ENCODE results near the gene TCFL5. TPM values are rescaled to one million over a fixed set of nuclear protein-coding genes. Genes with fewer than 3 reads are reported as not detected.

Gene TCFL5
- total and polyA plus RNA-seq, 12 donors, result 3.5 to 12.0 (median 5.5) TPM

GRCh38 chr20:62844182-62844581 lies 17.4 kb downstream of the TCFL5 start:
- no peaks in the 10 kb centered on the region for H3K36me3 ChIP-seq (replicated peaks in 1 of 2)
- no peaks in the 10 kb centered on the region for H3K9me3 ChIP-seq (replicated peaks in 1 of 3)
- H3K27ac ChIP-seq, result no peak overlapping the region
- DNase-seq, result no peak
- TF ChIP-seq POLR2A (IDR thresholded peaks at IDR 0.05), result no peak
- no peak for TF ChIP-seq CTCF (IDR thresholded peaks at IDR 0.05)
- intact Hi-C loops (cut with DNase I), result no loop called here
- H3K4me3 ChIP-seq, result no peak overlapping the region
- WGBS, 4 donors, result 92 to 99% (median 97%) methylated on average over 7 of the region's 7 CpGs
- H3K4me1 ChIP-seq (replicated peaks in 1 of 2), result no peaks in the 10 kb centered on the region
- no peaks in the 10 kb centered on the region for H3K27me3 ChIP-seq

DNA sequence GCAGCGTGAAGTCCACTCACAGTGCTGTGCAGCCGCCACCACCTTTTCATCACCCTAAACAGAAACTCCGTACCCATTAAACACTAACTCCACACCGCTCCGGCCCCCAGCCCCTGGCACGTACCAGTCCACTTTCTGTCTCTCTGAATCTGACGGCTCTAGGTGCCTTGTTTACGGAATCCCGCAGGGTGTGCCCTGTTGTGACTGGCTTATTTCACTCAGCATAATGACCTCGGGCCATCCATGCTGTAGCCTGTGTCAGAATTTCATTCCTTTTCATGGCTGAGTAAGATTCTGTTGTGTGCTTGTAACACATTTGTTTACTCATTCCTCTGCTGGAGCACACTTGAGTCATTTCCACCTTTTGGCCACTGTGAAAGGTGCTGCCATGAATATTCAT lies 18.0 kb downstream of the TCFL5 start:
- H3K27me3 ChIP-seq, result no peaks in the 10 kb centered on the region
- no peaks in the 10 kb centered on the region for H3K36me3 ChIP-seq (replicated peaks in 1 of 2)
- TF ChIP-seq POLR2A (IDR thresholded peaks at IDR 0.05) (no peak), CTCF (IDR thresholded peaks at IDR 0.05) (no peak)
- intact Hi-C loops (cut with DNase I), result no loop called here
- no peak overlapping the region for H3K27ac ChIP-seq
- H3K9me3 ChIP-seq (replicated peaks in 1 of 3), result no peaks in the 10 kb centered on the region
- 95 to 97% (median 95%) methylated on average over 10 of the region's 10 CpGs for WGBS, 4 donors
- H3K4me1 ChIP-seq (replicated peaks in 1 of 2), result no peaks in the 10 kb centered on the region
- DNase-seq, result no peak
- no peak overlapping the region for H3K4me3 ChIP-seq

- no peaks in the 10 kb centered on the region for H3K36me3 ChIP-seq (replicated peaks in 1 of 2)
- H3K4me1 ChIP-seq (replicated peaks in 1 of 2), result no peaks in the 10 kb centered on the region
- TF ChIP-seq CTCF (IDR thresholded peaks at IDR 0.05) (no peak), POLR2A (IDR thresholded peaks at IDR 0.05) (no peak)
- no peak for DNase-seq
- no peaks in the 10 kb centered on the region for H3K9me3 ChIP-seq (replicated peaks in 1 of 3)
- H3K27me3 ChIP-seq, result no peaks in the 10 kb centered on the region
- H3K4me3 ChIP-seq, result no peak overlapping the region
- WGBS, 4 donors, result 80 to 91% (median 87%) methylated on average over 16 of the region's 16 CpGs
- H3K27ac ChIP-seq, result no peak overlapping the region
- intact Hi-C loops (cut with DNase I), result no loop called here
Measured at GRCh38 chr20:62841705-62842212, 19.9 kb downstream of the TCFL5 start.

DNA sequence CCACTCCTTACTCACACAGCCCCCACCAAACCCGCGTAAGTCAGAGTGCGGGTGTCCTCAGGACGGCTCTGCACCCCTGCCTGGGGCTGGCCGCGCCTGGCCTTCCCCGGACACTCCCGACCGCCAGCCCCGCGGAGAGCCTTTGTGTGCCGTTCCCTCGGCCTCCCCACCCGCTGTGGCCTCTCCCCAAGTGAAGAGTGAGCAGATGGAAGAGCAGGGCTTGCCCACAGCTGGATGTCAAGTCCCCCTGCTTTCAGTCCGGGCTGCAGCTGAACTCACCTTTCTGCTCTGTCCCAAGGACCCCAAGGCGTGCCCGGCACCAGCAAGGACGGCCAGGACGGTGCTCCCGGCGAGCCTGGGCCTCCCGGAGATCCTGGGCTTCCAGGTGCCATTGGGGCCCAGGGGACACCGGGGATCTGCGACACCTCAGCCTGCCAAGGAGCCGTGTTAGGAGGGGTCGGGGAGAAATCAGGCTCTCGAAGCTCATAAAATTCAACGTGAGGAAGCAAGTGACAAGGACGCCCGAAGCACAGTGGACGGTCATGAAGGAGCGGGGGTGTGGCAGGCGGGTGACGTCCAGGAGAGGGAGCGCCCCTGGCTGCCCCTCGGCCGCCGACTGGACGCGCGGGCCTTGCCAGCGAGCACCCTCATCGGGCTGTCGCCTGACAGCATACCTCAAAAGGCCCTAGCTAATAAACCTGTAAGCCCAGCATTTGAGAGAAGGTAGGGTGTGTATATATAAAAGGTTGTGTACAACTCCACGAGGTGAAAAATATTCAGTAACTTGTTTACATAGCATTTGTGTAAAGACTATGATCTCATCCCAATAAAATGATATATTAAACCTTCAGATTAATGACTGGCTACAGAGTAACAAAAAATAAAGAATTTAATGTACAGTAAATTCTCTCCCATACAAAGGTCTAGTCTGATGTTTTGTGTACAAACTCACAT lies 21.1 kb downstream of the TCFL5 start:
- Histone ChIP-seq H3K9me3 (replicated peaks in 1 of 3) (no peaks in the 10 kb centered on the region), H3K36me3 (replicated peaks in 1 of 2) (no peaks in the 10 kb centered on the region), H3K27me3 (no peaks in the 10 kb centered on the region), H3K4me3 (no peak overlapping the region), H3K4me1 (replicated peaks in 1 of 2) (no peaks in the 10 kb centered on the region), H3K27ac (no peak overlapping the region)
- intact Hi-C loops (cut with DNase I), result no loop called here
- TF ChIP-seq CTCF (IDR thresholded peaks at IDR 0.05) (no peak), POLR2A (IDR thresholded peaks at IDR 0.05) (no peak)
- 72 to 78% (median 76%) methylated on average over 33 to 45 of the region's 45 CpGs for WGBS, 4 donors
- DNase-seq, result no peak

Data from adrenal gland (tissue), 12 donors.